Liver (tissue), 9 donors: ENCODE measurements around the gene ZRSR2. TPM values are rescaled to one million over a fixed set of nuclear protein-coding genes. Genes with fewer than 3 reads are reported as not detected.

Source experiments
- DNase-seq: peaks from one replicate; pipeline ENCODE4 v3.0.0-alpha.2; 2017; ENCODE audit warnings: low spot score
- H3K27ac ChIP-seq, 2 donors: one replicate each; pipeline ENCODE4 v1.7.0; 2013; ENCODE audit warnings: inconsistent platforms in 2 of 2, low read length in 2 of 2, control low read depth in 1 of 2, low read depth in 1 of 2, mild to moderate bottlenecking in 1 of 2
- H3K27me3 ChIP-seq, 4 donors: one replicate each; pipeline versions ENCODE4 v1.6.1 to v1.7.0; 2013; ENCODE audit warnings: low read length in 3 of 4, inconsistent platforms in 1 of 4, mild to moderate bottlenecking in 1 of 4, moderate library complexity in 1 of 4; ENCODE audit not compliant: control insufficient read depth in 4 of 4, insufficient read depth in 4 of 4
- H3K36me3 ChIP-seq, 4 donors: one replicate each; pipeline versions ENCODE4 v1.6.1 to v1.7.0; 2013; ENCODE audit warnings: low read length in 3 of 4, mild to moderate bottlenecking in 3 of 4, low read depth in 1 of 4, moderate library complexity in 1 of 4; ENCODE audit not compliant: control insufficient read depth in 4 of 4, insufficient read depth in 3 of 4
- H3K4me1 ChIP-seq, 4 donors: one replicate each; pipeline versions ENCODE4 v1.6.1 to v1.7.0; 2013; ENCODE audit warnings: low read length in 3 of 4, mild to moderate bottlenecking in 3 of 4, moderate library complexity in 1 of 4; ENCODE audit not compliant: control insufficient read depth in 4 of 4, insufficient read depth in 4 of 4
- H3K4me3 ChIP-seq, 3 donors: one replicate each; pipeline versions ENCODE4 v1.6.1 to v1.7.0; 2013; ENCODE audit warnings: low read length in 3 of 3, control low read depth in 1 of 3, low read depth in 1 of 3, mild to moderate bottlenecking in 1 of 3
- H3K9ac ChIP-seq, 2 donors: one replicate each; pipeline ENCODE4 v1.7.0; 2013; ENCODE audit warnings: low read length in 2 of 2, mild to moderate bottlenecking in 2 of 2, moderate library complexity in 2 of 2, control low read depth in 1 of 2, low read depth in 1 of 2
- H3K9me3 ChIP-seq, 4 donors: one replicate each; pipeline versions ENCODE4 v1.6.1 to v1.7.0; 2013; ENCODE audit warnings: low read length in 3 of 4; ENCODE audit not compliant: control insufficient read depth in 4 of 4
- ATF3 ChIP-seq: IDR thresholded peaks from 2 replicates; pipeline ENCODE4 v1.6.1; 2016; ENCODE audit warnings: antibody characterized with exemption
- CTCF ChIP-seq: fragments of 150-350 bp; IDR thresholded peaks from 2 replicates; pipeline ENCODE4 v1.5.1; 2017; ENCODE audit warnings: improper control_type of control experiment, low read depth, low read length; ENCODE audit not compliant: missing input control
- EGR1 ChIP-seq, 2 donors: IDR thresholded peaks; 2 replicates each; pipeline ENCODE4 v1.6.1; 2016 to 2018; ENCODE audit warnings: antibody characterized with exemption in 2 of 2, low read depth in 2 of 2
- FOXA1 ChIP-seq: IDR thresholded peaks from 2 replicates; pipeline ENCODE4 v1.6.1; 2016; ENCODE audit warnings: antibody characterized with exemption
- FOXA2 ChIP-seq: IDR thresholded peaks from 2 replicates; pipeline ENCODE4 v1.6.1; 2016; ENCODE audit warnings: antibody characterized with exemption
- GABPA ChIP-seq, 2 donors: IDR thresholded peaks in 1 of 2; conservative IDR thresholded peaks in 1 of 2; 2 replicates each; pipeline ENCODE4 v1.6.1; 2016; ENCODE audit warnings: antibody characterized with exemption in 2 of 2, mild to moderate bottlenecking in 1 of 2, moderate library complexity in 1 of 2
- HNF4G ChIP-seq: IDR thresholded peaks from 2 replicates; pipeline ENCODE4 v1.6.1; 2016; ENCODE audit warnings: antibody characterized with exemption
- JUND ChIP-seq, 2 donors: IDR thresholded peaks; 2 replicates each; pipeline ENCODE4 v1.6.1; 2016; ENCODE audit warnings: antibody characterized with exemption in 2 of 2
- NR2F2 ChIP-seq: IDR thresholded peaks from 2 replicates; pipeline ENCODE4 v1.6.1; 2016; ENCODE audit warnings: antibody characterized with exemption
- RAD21 ChIP-seq, 2 donors: IDR thresholded peaks; 2 replicates each; pipeline ENCODE4 v1.6.1; 2016; ENCODE audit warnings: antibody characterized with exemption in 2 of 2, mild to moderate bottlenecking in 2 of 2
- RXRA ChIP-seq, 2 donors: IDR thresholded peaks; 2 replicates each; pipeline ENCODE4 v1.6.1; 2017 to 2018; ENCODE audit warnings: antibody characterized with exemption in 2 of 2, mild to moderate bottlenecking in 1 of 2
- SP1 ChIP-seq: IDR thresholded peaks from 2 replicates; pipeline ENCODE4 v1.6.1; 2018; ENCODE audit warnings: antibody characterized with exemption, mild to moderate bottlenecking
- TAF1 ChIP-seq: conservative IDR thresholded peaks from 2 replicates; pipeline ENCODE4 v1.6.1; 2016; ENCODE audit warnings: antibody characterized with exemption, mild to moderate bottlenecking
- YY1 ChIP-seq: IDR thresholded peaks from 2 replicates; pipeline ENCODE4 v1.6.1; 2016; ENCODE audit warnings: antibody characterized with exemption, mild to moderate bottlenecking
- ZBTB33 ChIP-seq: IDR thresholded peaks from 2 replicates; pipeline ENCODE4 v1.6.1; 2016; ENCODE audit warnings: antibody characterized with exemption
- WGBS: extraction: QIAGEN DNeasy Blood & Tissue Kit; methylation state at CpG from one replicate; pipeline ENCODE4 v1.1.7; 2013; 5-methylcytosine and 5-hydroxymethylcytosine counted together
- polyA plus RNA-seq, 2 donors: library from polyadenylated mRNA; stranded (reverse) in 1 of 2; unstranded in 1 of 2; fragments of 200-250 nt in 1 of 2; fragments of >200 nt in 1 of 2; fragmentation: Nextera tagmentation in 1 of 2; extraction: Ambion mirVana in 1 of 2; gene quantifications; one replicate each; pipeline versions ENCODE4 v1.2.1 to v1.2.3, GENCODE V29; 2013 to 2015
- total RNA-seq, 2 donors: library from RNA; depleted of rRNA; stranded (reverse); fragments of >200 nt; gene quantifications; one replicate each; pipeline ENCODE4 v1.2.3, GENCODE V29; 2014
- TF ChIP-seq, protein P1 (sequence below): IDR thresholded peaks from 2 replicates; pipeline ENCODE4 v1.6.1; 2016; ENCODE audit warnings: antibody characterized with exemption
- donor health status: healthy.
- donor health status: healthy.
- donor health status: healthy.
- donor health status: healthy.
- donor health status: healthy.

The ZRSR2 gene
- total and polyA plus RNA-seq, 4 donors: 1.4 to 7.0 (median 3.0) TPM

- no peak for DNase-seq
Observed at GRCh38 chrX:15843960-15844359, 53.7 kb downstream of the ZRSR2 start.

GRCh38 chrX:15848576-15848975 lies 58.3 kb downstream of the ZRSR2 start:
- Histone ChIP-seq H3K27ac (no peak overlapping the region), H3K4me3 (no peak overlapping the region), H3K27me3 (no peaks in the 10 kb centered on the region), H3K9ac (no peak overlapping the region), H3K4me1 (peaks cover 0 to under 1% (median 0%) of the 10 kb centered on the region in 4 donors), H3K36me3 (peaks cover 0 to 4% (median 0%) of the 10 kb centered on the region in 4 donors), H3K9me3 (no peaks in the 10 kb centered on the region)
- DNase-seq: no peak
- TF ChIP-seq, protein P1, sequence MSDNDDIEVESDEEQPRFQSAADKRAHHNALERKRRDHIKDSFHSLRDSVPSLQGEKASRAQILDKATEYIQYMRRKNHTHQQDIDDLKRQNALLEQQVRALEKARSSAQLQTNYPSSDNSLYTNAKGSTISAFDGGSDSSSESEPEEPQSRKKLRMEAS: no peak
- TF ChIP-seq FOXA2 (no peak), RXRA (IDR thresholded peaks at IDR 0.05) (no peak), ZBTB33 (no peak), JUND (IDR thresholded peaks at IDR 0.05) (no peak), ATF3 (no peak), FOXA1 (no peak), HNF4G (no peak), CTCF (no peak), YY1 (no peak)
- 86% methylated on average over 1 of the region's 1 CpG for WGBS

More at GRCh38 chrX:15843960-15844359, 53.7 kb downstream of the ZRSR2 start:
- H3K9ac ChIP-seq: no peak overlapping the region
- peaks cover 0 to 4% (median 0%) of the 10 kb centered on the region in 4 donors for H3K36me3 ChIP-seq
- no peak overlapping the region for H3K4me3 ChIP-seq
- no peaks in the 10 kb centered on the region for H3K4me1 ChIP-seq
- no peak overlapping the region for H3K27ac ChIP-seq
- no peaks in the 10 kb centered on the region for H3K27me3 ChIP-seq
- H3K9me3 ChIP-seq: no peaks in the 10 kb centered on the region
- no peak for TF ChIP-seq SP1
- TF ChIP-seq YY1: no peak
- TF ChIP-seq EGR1 (IDR thresholded peaks at IDR 0.05; ENCODE audit: low read depth in 2 of 2): no peak
- TF ChIP-seq, protein P1: no peak
- no peak for TF ChIP-seq JUND (IDR thresholded peaks at IDR 0.05)
- no peak for TF ChIP-seq TAF1
- no peak for TF ChIP-seq RAD21 (IDR thresholded peaks at IDR 0.05)
- no peak for TF ChIP-seq FOXA1
- TF ChIP-seq GABPA (IDR thresholded peaks at IDR 0.05 in 1 of 2, conservative IDR thresholded peaks at IDR 0.05 in 1 of 2): no peak
- TF ChIP-seq CTCF: no peak
- TF ChIP-seq FOXA2: no peak
- no peak for TF ChIP-seq NR2F2
